IPS DF 6.9 (cell line): ENCODE data around the gene CD2BP2.

Experiments used
- DNase-seq: peaks from one replicate; pipeline ENCODE4 v3.0.0-alpha.2; 2013; ENCODE audit warnings: low read depth, low spot score
- H3K27ac ChIP-seq: one replicate; pipeline ENCODE4 v1.5.1; 2013; ENCODE audit warnings: low read length, control low read depth
- H3K27me3 ChIP-seq: 2 replicates; pipeline ENCODE4 v1.6.1; 2013; ENCODE audit warnings: mild to moderate bottlenecking, low read length; ENCODE audit not compliant: control insufficient read depth, insufficient read depth
- H3K36me3 ChIP-seq: 2 replicates; pipeline ENCODE4 v1.6.1; 2013; ENCODE audit warnings: low read length; ENCODE audit not compliant: control insufficient read depth, insufficient read depth
- H3K4me1 ChIP-seq: 2 replicates; pipeline ENCODE4 v1.6.1; 2013; ENCODE audit warnings: low read length; ENCODE audit not compliant: control insufficient read depth, insufficient read depth
- H3K4me3 ChIP-seq: 2 replicates; pipeline ENCODE4 v1.5.1; 2013; ENCODE audit warnings: mild to moderate bottlenecking, low read length
- H3K9me3 ChIP-seq: 2 replicates; pipeline ENCODE4 v1.6.1; 2013; ENCODE audit warnings: low read length, inconsistent platforms; ENCODE audit not compliant: control insufficient read depth, insufficient read depth
- WGBS: extraction: QIAGEN DNeasy Blood & Tissue Kit; methylation state at CpG from one replicate; pipeline ENCODE4 v1.1.7; 2013; ENCODE audit warnings: mixed read lengths, missing lambda C conversion rate; ENCODE audit not compliant: insufficient read length, insufficient coverage; 5-methylcytosine and 5-hydroxymethylcytosine counted together

CD2BP2 gene

DNA sequence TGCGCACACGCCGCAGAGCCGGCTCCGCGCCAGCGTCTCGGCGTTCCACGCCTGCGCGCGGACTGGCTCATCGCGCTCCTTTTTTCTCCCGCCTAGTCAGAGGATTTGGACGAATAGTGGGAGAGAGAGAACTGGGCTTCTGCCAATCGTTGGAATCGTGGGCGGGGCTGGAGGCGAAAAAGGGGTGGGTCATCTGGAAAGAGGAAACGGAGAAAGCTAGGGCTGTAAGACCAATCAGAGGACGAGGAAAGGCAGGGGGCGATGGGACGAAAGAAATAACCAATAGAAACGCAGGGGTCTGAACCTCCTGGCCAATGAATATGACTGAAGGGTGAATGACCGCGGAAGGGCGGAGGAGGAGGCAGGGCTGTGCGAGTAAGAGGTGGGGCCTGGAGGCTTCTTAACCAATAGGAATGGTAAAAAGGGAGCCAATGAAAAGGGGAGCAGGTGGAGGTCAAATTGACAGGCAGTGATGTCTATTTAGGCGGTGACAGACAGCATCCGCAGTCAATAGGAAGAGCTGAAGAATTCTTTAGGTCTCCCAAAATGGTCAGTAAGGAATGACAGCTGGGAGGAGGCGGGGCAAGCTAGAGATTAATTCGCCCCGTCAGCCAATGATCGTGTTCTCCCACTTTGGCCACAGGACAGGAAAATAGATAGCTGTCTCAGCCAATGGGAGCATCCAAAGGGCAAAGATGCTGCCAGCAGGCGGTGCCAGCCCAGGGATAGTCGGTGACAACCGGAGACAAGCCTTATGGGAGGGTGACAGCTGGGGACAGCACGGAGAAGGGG lies 15.5 kb upstream of the CD2BP2 start, which contains the start of gene TBC1D10B:
TSS of gene TBC1D10B (minus strand) at position 39 of the 792 bp plus-strand sequence. CDS start 311 bp downstream, outside the sequence.
- H3K36me3 ChIP-seq, result no peaks in the 10 kb centered on the region
- peak; percentile 98 for DNase-seq
- no CpG with 5 or more reads among the region's 40 CpGs for WGBS
- H3K4me3 ChIP-seq, result peak within 1 kb of the TSS; percentile 77
- H3K27ac ChIP-seq, result no peak within 1 kb of the TSS
- H3K4me1 ChIP-seq, result peaks cover 7% of the 10 kb centered on the region
- no peaks in the 10 kb centered on the region for H3K27me3 ChIP-seq
- no peaks in the 10 kb centered on the region for H3K9me3 ChIP-seq

DNA sequence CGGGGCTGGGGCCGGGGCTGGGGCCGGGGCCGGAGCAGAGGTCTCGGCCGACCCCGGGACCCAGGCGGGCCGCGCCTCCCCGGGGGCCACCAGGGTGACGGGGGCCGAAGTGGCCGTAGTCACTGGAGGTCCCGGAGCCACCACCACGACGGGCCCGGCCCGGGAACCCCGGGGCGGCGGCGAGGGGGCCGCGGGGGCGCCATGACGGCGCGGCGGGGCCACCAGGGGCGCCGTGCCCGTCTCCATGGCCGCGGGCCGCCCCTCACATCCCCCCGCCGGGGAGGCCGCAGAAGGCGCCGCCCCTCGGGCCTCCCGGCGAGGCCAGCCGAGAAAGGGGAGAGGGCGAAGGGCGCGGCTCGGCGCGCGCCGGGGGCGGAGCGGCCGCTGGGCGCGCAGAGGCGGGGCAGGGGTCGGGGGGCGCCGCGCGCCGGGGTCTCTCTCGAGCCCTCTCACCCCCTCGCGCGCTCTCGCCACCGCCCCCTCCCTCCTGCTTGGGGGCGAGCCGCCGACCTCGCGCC lies 14.9 kb upstream of the CD2BP2 start:
- Histone ChIP-seq H3K27ac (no peak overlapping the region), H3K27me3 (no peaks in the 10 kb centered on the region), H3K9me3 (no peaks in the 10 kb centered on the region), H3K36me3 (no peaks in the 10 kb centered on the region), H3K4me3 (peak overlapping the region; percentile 77), H3K4me1 (peaks cover 7% of the 10 kb centered on the region)
- WGBS, result no CpG with 5 or more reads among the region's 76 CpGs
- no peak for DNase-seq

DNA sequence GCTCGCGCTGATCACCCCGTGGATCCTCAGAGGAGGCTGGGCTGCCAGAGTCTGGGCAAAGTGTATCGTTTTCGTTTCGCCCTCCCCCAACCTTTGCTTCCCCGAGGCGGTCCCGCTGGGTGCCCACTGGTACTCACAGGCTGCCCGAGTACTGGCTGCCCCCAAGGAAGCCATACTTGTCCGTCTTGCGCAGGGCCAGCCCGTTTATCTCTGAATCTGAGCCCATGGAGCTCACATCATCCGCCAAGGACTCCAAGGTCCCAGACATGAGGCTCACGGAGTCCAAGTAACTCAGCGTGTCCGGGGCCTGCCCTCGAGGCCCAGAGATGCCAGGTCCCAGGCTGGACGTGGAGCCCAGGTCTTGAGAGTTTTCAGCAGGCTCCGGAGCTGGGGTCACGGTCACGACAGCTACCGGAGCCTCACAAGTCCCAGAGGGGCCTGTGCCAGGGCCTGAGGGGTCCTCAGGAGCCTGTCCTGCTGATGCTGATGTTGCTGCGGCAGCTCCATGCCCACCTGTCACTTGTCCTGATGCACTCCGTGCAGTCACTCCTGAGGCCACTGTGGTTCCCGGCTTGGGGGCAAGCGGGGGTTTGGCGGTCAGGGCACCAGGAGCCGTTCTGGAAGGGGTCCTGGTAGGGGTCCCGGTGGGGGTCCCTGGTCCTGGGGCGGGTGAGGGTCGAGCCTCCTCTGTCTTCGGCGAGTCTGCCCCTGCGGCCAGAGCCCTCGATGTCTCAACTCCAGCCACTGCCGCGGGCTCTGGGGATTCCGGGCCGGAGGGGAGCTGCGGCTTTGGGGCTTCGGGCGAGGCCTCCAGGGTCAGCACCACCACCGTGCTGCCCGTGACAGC lies 14.2 kb upstream of the CD2BP2 start:
- H3K9me3 ChIP-seq, result no peaks in the 10 kb centered on the region
- H3K27ac ChIP-seq, result no peak overlapping the region
- H3K4me1 ChIP-seq, result peaks cover 7% of the 10 kb centered on the region
- WGBS, result no CpG with 5 or more reads among the region's 45 CpGs
- DNase-seq, result no peak
- peak overlapping the region; percentile 77 for H3K4me3 ChIP-seq
- no peaks in the 10 kb centered on the region for H3K27me3 ChIP-seq
- H3K36me3 ChIP-seq, result no peaks in the 10 kb centered on the region

DNA sequence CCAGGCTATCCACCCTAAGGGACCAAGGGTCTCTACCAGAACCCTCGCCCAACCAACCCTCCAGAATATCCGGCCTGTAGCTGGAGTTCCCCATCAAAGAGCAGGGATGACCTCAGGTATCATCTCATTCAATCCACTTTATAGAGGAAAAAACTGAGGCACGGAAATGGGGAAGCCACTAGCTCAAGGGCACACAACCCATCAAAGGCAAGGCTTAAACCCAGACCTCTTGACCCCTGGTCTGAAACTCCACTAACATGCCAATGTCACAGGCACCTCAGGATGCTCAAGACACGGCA lies 13.6 kb upstream of the CD2BP2 start:
- Histone ChIP-seq H3K27ac (no peak overlapping the region), H3K36me3 (no peaks in the 10 kb centered on the region), H3K9me3 (no peaks in the 10 kb centered on the region), H3K4me1 (peaks cover 7% of the 10 kb centered on the region), H3K27me3 (no peaks in the 10 kb centered on the region), H3K4me3 (no peak overlapping the region)
- no peak for DNase-seq
- WGBS, result no CpG with 5 or more reads among the region's 4 CpGs

DNA sequence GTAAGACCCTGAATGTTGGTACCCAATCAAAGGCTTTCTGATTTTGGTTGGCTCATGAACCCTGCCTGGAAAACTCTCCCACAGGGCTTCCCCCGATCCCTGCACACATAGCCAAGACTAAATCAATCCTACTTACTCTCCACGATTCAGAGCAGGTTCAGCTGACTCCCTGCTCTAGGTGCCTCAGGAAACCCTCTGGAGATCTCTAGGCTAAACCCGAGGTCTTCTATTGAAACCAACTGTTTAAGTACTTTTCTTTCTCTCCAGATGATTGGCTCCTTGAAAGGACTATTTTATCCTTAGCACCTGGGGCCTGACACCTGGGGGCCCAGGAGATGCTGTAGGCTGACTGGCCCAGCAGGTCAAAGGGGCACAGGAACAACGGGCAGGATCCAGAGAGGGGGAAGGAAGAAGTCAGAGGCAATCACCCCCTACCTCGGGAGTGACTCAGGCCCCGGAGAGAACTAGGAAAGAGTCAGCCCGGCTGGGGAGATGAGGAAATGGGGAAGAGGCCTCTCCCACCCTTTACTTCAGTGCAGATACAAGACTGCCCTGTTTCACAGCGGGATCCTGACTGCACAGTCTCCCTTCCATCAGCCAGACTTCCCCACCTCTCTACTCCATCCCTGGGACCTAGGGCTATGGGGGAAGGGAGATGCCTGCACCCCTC lies 13.1 kb upstream of the CD2BP2 start:
- no peaks in the 10 kb centered on the region for H3K27me3 ChIP-seq
- peaks cover 7% of the 10 kb centered on the region for H3K4me1 ChIP-seq
- H3K27ac ChIP-seq, result no peak overlapping the region
- WGBS, result no CpG with 5 or more reads among the region's 8 CpGs
- no peak for DNase-seq
- H3K4me3 ChIP-seq, result no peak overlapping the region
- H3K36me3 ChIP-seq, result no peaks in the 10 kb centered on the region
- H3K9me3 ChIP-seq, result no peaks in the 10 kb centered on the region

DNA sequence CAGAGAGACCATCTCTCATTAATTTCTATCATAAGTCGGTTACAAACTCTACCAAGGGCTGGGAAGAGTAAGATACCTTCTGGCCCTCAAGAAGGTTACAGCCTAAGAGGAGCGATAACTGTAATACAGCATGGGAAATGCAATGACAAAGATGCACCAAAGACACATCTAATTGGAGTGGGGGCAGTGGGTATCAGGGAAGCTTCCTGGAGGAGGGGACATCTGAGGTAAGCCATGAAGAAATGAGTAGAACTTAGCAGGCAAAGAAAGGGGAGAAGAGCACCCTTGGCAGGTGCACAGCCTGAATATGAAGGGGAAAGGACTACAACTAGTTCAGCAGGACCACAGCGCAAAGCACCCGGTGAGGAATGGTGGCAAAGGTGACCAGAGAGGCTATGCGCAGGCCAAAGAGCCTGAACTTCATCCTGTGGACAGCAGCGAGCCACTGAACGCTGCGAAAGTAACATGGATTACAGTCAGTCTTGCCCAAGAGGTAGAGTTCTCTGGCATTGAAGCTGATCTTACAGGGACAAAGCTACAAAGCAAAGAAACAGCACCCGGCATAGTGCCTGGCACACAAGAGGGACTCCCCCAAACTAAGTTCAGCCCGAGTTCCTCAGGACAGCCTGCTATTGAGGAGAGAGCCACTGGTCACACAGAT lies 12.4 kb upstream of the CD2BP2 start:
- Histone ChIP-seq H3K9me3 (no peaks in the 10 kb centered on the region), H3K27me3 (no peaks in the 10 kb centered on the region), H3K4me1 (peaks cover 7% of the 10 kb centered on the region), H3K4me3 (no peak overlapping the region), H3K27ac (no peak overlapping the region), H3K36me3 (no peaks in the 10 kb centered on the region)
- whole genome bisulfite sequencing, result no CpG with 5 or more reads among the region's 10 CpGs
- DNase-seq, result no peak

DNA sequence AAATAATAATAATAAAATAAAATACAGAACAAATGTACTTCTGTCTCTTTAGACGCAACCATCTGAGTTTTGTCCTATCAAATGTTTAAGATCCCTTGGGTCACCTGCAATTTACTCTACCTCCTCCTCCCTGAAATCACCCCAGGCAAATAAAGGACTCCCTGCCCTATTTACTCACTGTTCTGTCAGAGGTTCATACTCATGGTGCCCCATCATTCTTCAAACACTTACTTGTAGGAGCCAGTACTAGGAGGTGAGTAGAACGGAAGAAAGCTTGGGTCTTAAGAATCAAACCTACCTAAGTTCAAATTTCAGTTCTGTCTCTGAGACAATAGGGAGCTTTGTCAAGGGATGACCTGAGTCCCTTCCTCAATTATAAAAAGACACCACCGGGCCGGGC lies 11.4 kb upstream of the CD2BP2 start:
- Histone ChIP-seq H3K4me1 (peaks cover 7% of the 10 kb centered on the region), H3K4me3 (no peak overlapping the region), H3K27me3 (no peaks in the 10 kb centered on the region), H3K36me3 (no peaks in the 10 kb centered on the region), H3K27ac (no peak overlapping the region), H3K9me3 (no peaks in the 10 kb centered on the region)
- DNase-seq, result no peak
- no CpG with 5 or more reads among the region's 4 CpGs for WGBS

DNA sequence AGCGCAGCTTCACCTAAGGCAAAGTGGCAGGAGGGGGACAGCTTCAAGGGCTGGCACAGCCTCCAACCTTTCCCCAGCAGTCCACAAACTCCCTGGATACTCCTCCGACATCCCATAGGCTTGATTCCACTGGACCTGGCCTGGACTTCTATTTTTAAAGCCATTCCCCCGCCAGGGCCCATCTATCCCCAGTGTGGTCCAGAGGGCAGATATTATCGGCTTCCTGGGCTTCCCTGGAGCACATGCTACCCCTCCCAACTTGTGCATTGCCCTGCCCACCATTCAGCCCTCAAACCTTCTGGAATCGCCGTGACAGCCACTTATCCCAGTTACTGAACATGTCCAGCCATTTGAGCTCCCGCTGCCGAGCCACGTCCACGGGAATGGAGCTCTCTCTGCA lies 10.1 kb upstream of the CD2BP2 start:
- H3K27ac ChIP-seq, result no peak overlapping the region
- H3K4me3 ChIP-seq, result no peak overlapping the region
- no peaks in the 10 kb centered on the region for H3K9me3 ChIP-seq
- DNase-seq, result no peak
- no peaks in the 10 kb centered on the region for H3K27me3 ChIP-seq
- no peaks in the 10 kb centered on the region for H3K36me3 ChIP-seq
- no CpG with 5 or more reads among the region's 10 CpGs for WGBS
- peaks cover 7% of the 10 kb centered on the region for H3K4me1 ChIP-seq

DNA sequence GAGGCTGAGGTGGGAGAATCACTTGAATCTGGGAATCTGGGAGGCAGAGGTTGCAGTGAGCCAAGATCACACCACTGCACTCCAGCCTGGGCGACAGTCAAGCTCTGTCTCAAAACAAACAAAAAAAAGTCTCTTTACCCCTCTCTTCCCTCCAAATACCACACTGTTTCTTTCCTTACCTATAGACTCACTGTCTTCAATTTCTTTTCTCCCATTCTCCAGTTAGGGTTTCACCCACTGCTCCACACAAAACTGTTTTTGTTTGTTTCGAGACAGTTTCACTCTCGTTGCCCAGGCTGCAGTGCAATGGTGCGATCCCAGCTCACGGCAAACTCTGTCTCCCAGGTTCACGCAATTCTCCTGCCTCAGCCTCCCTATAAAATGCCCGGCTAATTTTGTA lies 6.1 kb upstream of the CD2BP2 start:
- no CpG with 5 or more reads among the region's 7 CpGs for WGBS
- H3K4me3 ChIP-seq, result no peak overlapping the region
- no peaks in the 10 kb centered on the region for H3K4me1 ChIP-seq
- H3K27me3 ChIP-seq, result no peaks in the 10 kb centered on the region
- no peaks in the 10 kb centered on the region for H3K9me3 ChIP-seq
- H3K27ac ChIP-seq, result no peak overlapping the region
- no peak for DNase-seq
- peaks cover 12% of the 10 kb centered on the region; the same call in 1 of the 2 replicates for H3K36me3 ChIP-seq

DNA sequence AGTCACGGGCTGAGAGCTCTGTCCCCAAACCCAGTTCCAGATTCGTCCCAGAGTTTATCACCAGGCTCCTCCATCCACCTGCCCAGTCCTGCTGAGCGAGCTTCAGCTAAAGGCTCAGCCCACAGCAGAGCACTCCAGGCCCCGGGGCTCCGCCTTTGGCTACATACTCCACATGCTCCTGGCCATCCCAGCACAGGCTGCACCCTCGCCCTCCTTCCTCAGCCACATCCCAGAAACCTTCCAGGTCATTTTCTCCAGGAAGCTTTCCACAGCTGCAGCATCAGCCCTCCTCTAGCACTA lies 4.7 kb upstream of the CD2BP2 start:
- H3K4me1 ChIP-seq, result no peaks in the 10 kb centered on the region
- peaks cover 12% of the 10 kb centered on the region; the same call in 1 of the 2 replicates for H3K36me3 ChIP-seq
- H3K27me3 ChIP-seq, result no peaks in the 10 kb centered on the region

More for the DNA sequence above, 4.7 kb upstream of the CD2BP2 start:
- H3K4me3 ChIP-seq, result no peak overlapping the region
- no peak for DNase-seq
- H3K27ac ChIP-seq, result no peak overlapping the region
- no peaks in the 10 kb centered on the region for H3K9me3 ChIP-seq
- no CpG with 5 or more reads among the region's 6 CpGs for WGBS
